Tibial nerve (tissue), 4 donors: ENCODE measurements around the gene PFKFB2.

Source experiments
- EP300 ChIP-seq, 2 donors: sonication (generic); formaldehyde crosslinking; IDR thresholded peaks; one replicate each; pipeline ENCODE4 v1.6.1; 2017; ENCODE audit warnings: antibody characterized with exemption in 2 of 2, mild to moderate bottlenecking in 1 of 2
- POLR2A ChIP-seq, 2 donors: fragments of 450-650 bp; IDR thresholded peaks; one replicate each; pipeline ENCODE4 v1.6.1; 2017; ENCODE audit warnings: antibody characterized with exemption in 2 of 2, mild to moderate bottlenecking in 2 of 2, moderate library complexity in 2 of 2
- TF ChIP-seq, protein P1 (sequence below), 5 experiments: fragments of 200-600 bp in 3 of 5; fragments of 450-650 bp in 2 of 5; sonication (generic) in 3 of 5; IDR thresholded peaks; one replicate each; pipeline ENCODE4 v1.5.1; 2016 to 2019; ENCODE audit warnings: antibody characterized with exemption in 5 of 5, mild to moderate bottlenecking in 3 of 5, moderate library complexity in 2 of 5

- TF ChIP-seq, protein P1, sequence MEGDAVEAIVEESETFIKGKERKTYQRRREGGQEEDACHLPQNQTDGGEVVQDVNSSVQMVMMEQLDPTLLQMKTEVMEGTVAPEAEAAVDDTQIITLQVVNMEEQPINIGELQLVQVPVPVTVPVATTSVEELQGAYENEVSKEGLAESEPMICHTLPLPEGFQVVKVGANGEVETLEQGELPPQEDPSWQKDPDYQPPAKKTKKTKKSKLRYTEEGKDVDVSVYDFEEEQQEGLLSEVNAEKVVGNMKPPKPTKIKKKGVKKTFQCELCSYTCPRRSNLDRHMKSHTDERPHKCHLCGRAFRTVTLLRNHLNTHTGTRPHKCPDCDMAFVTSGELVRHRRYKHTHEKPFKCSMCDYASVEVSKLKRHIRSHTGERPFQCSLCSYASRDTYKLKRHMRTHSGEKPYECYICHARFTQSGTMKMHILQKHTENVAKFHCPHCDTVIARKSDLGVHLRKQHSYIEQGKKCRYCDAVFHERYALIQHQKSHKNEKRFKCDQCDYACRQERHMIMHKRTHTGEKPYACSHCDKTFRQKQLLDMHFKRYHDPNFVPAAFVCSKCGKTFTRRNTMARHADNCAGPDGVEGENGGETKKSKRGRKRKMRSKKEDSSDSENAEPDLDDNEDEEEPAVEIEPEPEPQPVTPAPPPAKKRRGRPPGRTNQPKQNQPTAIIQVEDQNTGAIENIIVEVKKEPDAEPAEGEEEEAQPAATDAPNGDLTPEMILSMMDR (IDR thresholded peaks at IDR 0.05), result no peak
- no peak for TF ChIP-seq EP300 (IDR thresholded peaks at IDR 0.05)
- TF ChIP-seq POLR2A (IDR thresholded peaks at IDR 0.05), result no peak
Observed at GRCh38 chr1:207007352-207008033, 45.6 kb upstream of the PFKFB2 start.
